ENCODE measurements around the gene SUGCT. TPM values are rescaled to one million over a fixed set of nuclear protein-coding genes. Genes with fewer than 3 reads are reported as not detected.

SUGCT gene
- total RNA-seq, 4 donors from 2014 or later = 7.8 to 15.0 (median 12.8) TPM

DNA sequence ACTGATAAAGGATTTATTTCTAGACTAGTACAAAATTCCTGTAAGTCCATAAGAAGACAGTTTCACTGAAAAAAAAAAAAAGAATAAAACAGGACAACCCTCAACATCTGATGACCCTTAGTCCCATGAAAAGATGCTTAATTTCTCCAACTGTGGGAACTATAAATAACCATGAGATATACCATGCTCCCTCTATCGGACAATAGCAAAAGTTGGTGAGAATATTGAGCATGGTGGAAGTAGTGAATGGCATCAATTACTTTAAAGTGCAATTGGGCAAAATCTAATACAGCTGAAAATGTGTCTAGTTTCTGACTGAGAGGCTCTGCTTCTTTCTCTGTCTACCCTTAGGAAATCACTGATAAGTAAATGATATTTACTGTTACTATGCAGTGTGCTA, 348.8 kb downstream of the SUGCT start:
- H3K27ac ChIP-seq (replicated peaks in 1 of 4) = no peak overlapping the region
- TF ChIP-seq POLR2AphosphoS5 (IDR thresholded peaks at IDR 0.05) (no peak), EP300 (IDR thresholded peaks at IDR 0.05) (no peak), POLR2A (IDR thresholded peaks at IDR 0.05; ENCODE audit: low read depth) (no peak)
- TF ChIP-seq, protein P1, sequence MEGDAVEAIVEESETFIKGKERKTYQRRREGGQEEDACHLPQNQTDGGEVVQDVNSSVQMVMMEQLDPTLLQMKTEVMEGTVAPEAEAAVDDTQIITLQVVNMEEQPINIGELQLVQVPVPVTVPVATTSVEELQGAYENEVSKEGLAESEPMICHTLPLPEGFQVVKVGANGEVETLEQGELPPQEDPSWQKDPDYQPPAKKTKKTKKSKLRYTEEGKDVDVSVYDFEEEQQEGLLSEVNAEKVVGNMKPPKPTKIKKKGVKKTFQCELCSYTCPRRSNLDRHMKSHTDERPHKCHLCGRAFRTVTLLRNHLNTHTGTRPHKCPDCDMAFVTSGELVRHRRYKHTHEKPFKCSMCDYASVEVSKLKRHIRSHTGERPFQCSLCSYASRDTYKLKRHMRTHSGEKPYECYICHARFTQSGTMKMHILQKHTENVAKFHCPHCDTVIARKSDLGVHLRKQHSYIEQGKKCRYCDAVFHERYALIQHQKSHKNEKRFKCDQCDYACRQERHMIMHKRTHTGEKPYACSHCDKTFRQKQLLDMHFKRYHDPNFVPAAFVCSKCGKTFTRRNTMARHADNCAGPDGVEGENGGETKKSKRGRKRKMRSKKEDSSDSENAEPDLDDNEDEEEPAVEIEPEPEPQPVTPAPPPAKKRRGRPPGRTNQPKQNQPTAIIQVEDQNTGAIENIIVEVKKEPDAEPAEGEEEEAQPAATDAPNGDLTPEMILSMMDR (IDR thresholded peaks at IDR 0.05) = no peak
- no peaks in the 10 kb centered on the region for H3K36me3 ChIP-seq
- H3K9me3 ChIP-seq = peaks cover 0 to 3% (median 0%) of the 10 kb centered on the region in 4 donors
- no peaks in the 10 kb centered on the region for H3K4me1 ChIP-seq
- WGBS = 55% methylated on average over 1 of the region's 1 CpG
- H3K27me3 ChIP-seq = no peaks in the 10 kb centered on the region
- no peak overlapping the region for H3K4me3 ChIP-seq
- intact Hi-C loops (cut with DNase I) = no loop called here
- DNase-seq (ENCODE audit: extremely low spot score) = no peak

DNA sequence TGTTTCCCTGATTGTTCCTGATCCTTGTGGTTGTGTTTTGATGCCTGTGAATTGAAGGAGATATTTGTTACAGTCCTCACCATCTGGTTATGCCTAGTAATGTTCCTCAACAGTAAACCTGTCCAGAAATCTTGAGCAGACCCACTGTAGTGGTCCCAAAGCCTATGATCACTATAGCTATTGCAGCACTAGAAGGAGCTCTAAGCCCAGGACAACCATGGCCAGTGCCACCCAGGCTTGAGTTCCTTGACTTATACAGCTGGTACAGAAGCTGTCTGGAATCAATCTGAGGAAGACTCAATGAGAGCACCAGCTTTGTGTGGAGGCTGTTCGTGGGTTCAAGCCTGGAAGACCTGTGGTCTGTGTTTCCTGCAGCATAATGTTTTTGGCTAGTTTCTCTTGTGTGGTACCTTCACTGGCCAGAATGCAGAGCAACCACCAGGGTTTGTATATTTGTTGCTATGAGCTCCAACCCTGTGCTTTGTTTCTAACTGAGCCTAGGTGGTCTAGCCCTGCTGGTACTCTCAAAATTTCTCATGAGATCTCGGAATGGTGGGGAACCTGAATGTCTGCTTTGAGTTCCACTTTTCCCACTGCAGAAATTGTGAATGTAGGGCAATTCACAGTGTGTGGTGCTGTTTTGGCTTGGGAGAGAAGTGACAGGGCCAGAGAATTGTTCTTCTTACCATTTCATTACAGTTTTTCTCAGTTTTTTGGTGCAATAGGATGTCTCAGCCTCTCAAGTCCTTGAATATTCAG, 355.2 kb downstream of the SUGCT start:
- TF ChIP-seq, protein P1 (IDR thresholded peaks at IDR 0.05) = no peak
- TF ChIP-seq EP300 (IDR thresholded peaks at IDR 0.05) (no peak), POLR2A (IDR thresholded peaks at IDR 0.05; ENCODE audit: low read depth) (no peak), POLR2AphosphoS5 (IDR thresholded peaks at IDR 0.05) (no peak)
- H3K27ac ChIP-seq (replicated peaks in 1 of 4) = no peak overlapping the region
- H3K4me3 ChIP-seq = no peak overlapping the region
- no peaks in the 10 kb centered on the region for H3K27me3 ChIP-seq
- H3K9me3 ChIP-seq = peaks cover 0 to 4% (median 0%) of the 10 kb centered on the region in 4 donors
- no peaks in the 10 kb centered on the region for H3K36me3 ChIP-seq
- peaks cover 0 to 5% (median 2%) of the 10 kb centered on the region in 4 donors for H3K4me1 ChIP-seq
- 64% methylated on average over 2 of the region's 2 CpGs for WGBS
- DNase-seq (ENCODE audit: extremely low spot score) = no peak
- intact Hi-C loops (cut with DNase I) = no loop called here

DNA sequence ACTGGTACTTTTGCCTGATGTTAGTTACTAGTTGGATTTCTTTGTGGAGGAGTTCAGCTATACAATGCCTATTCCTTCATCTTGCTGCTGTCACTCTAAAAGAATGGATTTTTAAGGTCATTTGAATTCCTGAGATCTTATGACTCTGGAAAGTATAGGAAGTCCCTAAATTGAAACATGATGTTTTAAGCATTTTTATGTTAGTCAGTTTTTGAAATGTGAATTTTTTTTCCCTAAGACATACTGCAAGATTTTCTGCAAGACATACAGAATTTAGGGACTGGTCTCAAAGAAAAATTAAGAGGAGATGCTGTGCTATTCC, 355.8 kb downstream of the SUGCT start:
- Histone ChIP-seq H3K9me3 (peaks cover 0 to 4% (median 0%) of the 10 kb centered on the region in 4 donors), H3K27me3 (no peaks in the 10 kb centered on the region), H3K27ac (replicated peaks in 1 of 4) (no peak overlapping the region), H3K36me3 (no peaks in the 10 kb centered on the region), H3K4me1 (peaks cover 0 to 5% (median 2%) of the 10 kb centered on the region in 4 donors), H3K4me3 (no peak overlapping the region)
- TF ChIP-seq, protein P1 (IDR thresholded peaks at IDR 0.05) = no peak
- TF ChIP-seq POLR2AphosphoS5 (IDR thresholded peaks at IDR 0.05) (no peak), EP300 (IDR thresholded peaks at IDR 0.05) (no peak), POLR2A (IDR thresholded peaks at IDR 0.05; ENCODE audit: low read depth) (no peak)
- intact Hi-C loops (cut with DNase I) = no loop called here
- no peak for DNase-seq (ENCODE audit: extremely low spot score)

DNA sequence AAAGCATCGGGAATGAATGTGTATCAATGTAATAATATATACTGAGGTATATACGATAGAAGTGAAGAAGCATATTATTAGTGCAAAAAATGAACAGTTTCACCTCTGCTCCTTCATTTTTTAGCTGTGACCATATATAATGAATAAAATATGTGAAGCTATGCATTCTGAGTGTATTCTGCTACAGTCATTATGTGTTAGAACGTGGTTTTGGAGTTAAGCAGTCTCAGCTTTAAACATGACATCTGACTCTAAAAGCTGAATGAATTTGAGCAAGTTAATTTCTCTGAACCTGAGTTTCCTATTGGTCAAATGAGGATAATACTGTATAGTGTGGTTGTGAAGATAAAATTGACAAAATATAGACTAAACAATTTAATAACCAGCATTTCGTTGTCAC, 358.1 kb downstream of the SUGCT start:
- 82% methylated on average over 4 of the region's 4 CpGs for WGBS
- DNase-seq (ENCODE audit: extremely low spot score) = no peak
- intact Hi-C loops (cut with DNase I) = no loop called here
- TF ChIP-seq, protein P1 (IDR thresholded peaks at IDR 0.05) = no peak
- no peak for TF ChIP-seq POLR2AphosphoS5 (IDR thresholded peaks at IDR 0.05)
- no peak for TF ChIP-seq EP300 (IDR thresholded peaks at IDR 0.05)
- TF ChIP-seq POLR2A (IDR thresholded peaks at IDR 0.05; ENCODE audit: low read depth) = no peak
- H3K27me3 ChIP-seq = no peaks in the 10 kb centered on the region
- H3K4me1 ChIP-seq = peaks cover 0 to 5% (median 2%) of the 10 kb centered on the region in 4 donors
- no peak overlapping the region for H3K27ac ChIP-seq (replicated peaks in 1 of 4)
- H3K4me3 ChIP-seq = no peak overlapping the region
- H3K36me3 ChIP-seq = no peaks in the 10 kb centered on the region
- peaks cover 0 to 4% (median 0%) of the 10 kb centered on the region in 4 donors for H3K9me3 ChIP-seq

Data from esophagus muscularis mucosa (tissue), 4 donors.